Ovary (tissue), 3 donors: ENCODE results near the gene CRTC3.

Experiments used
- CTCF ChIP-seq, 3 donors: fragments of 450-650 bp in 2 of 3; fragments of 200-600 bp in 1 of 3; IDR thresholded peaks; one replicate each; pipeline versions ENCODE4 v1.5.1 to v1.8.0; 2016 to 2022; ENCODE audit warnings: antibody characterized with exemption in 3 of 3, mild to moderate bottlenecking in 1 of 3
- POLR2A ChIP-seq: fragments of 450-650 bp; IDR thresholded peaks from one replicate; pipeline ENCODE4 v1.6.1; 2017; ENCODE audit warnings: antibody characterized with exemption, mild to moderate bottlenecking, moderate library complexity
- donor health status: DM: no; HTN: no; CAD: no.

- TF ChIP-seq CTCF (IDR thresholded peaks at IDR 0.05) (no peak), POLR2A (no peak)
These were observed 51.2 kb downstream of the CRTC3 start for GRCh38 chr15:90580946-90581345.
